NCI-H1105 treated with DMSO at 0.1 percent for 48 hours (cell line): ENCODE results near the gene CACNA2D4.
"Not testable (repeated sequence)": the region's sequence is repeated elsewhere in the genome, so short reads cannot be mapped to it uniquely, and the experiment has no call there.

ENCODE experiments used
- DNase-seq: peaks from one replicate; lab custom pipeline; 2025; lab: John Stamatoyannopoulos, UW

CACNA2D4 gene

GRCh38 chr12:1918081-1918883 is at the start of gene CACNA2D4:
TSS of gene CACNA2D4 (minus strand) at chr12:1918652. CDS start at chr12:1918473, 179 bp downstream.
- DNase-seq: no peak

- DNase-seq: no peak
Measured at GRCh38 chr12:1966561-1967226, 48.2 kb upstream of the CACNA2D4 start.

GRCh38 chr12:1965916-1966315 is 47.5 kb upstream of the CACNA2D4 start:
- no peak for DNase-seq

GRCh38 chr12:1962051-1963020 is 43.9 kb upstream of the CACNA2D4 start:
- DNase-seq: no peak

GRCh38 chr12:1956716-1957115 is 38.3 kb upstream of the CACNA2D4 start:
- DNase-seq: no peak

- DNase-seq: no peak
Measured at GRCh38 chr12:1949771-1950470, 31.5 kb upstream of the CACNA2D4 start.

- DNase-seq: no peak
Measured at GRCh38 chr12:1948883-1949282, 30.4 kb upstream of the CACNA2D4 start.

- no peak for DNase-seq
Measured at GRCh38 chr12:1947081-1947480, 28.6 kb upstream of the CACNA2D4 start.

- DNase-seq: no peak
Measured at GRCh38 chr12:1946296-1946695, 27.8 kb upstream of the CACNA2D4 start.

GRCh38 chr12:1945502-1945901 is 27.1 kb upstream of the CACNA2D4 start:
- not testable (repeated sequence) for DNase-seq

- peak; percentile 66 for DNase-seq
Measured at GRCh38 chr12:1939801-1940607, 21.6 kb upstream of the CACNA2D4 start.

GRCh38 chr12:1939331-1939730 is 20.9 kb upstream of the CACNA2D4 start:
- no peak for DNase-seq

GRCh38 chr12:1937481-1938224 is 19.2 kb upstream of the CACNA2D4 start:
- no peak for DNase-seq

GRCh38 chr12:1936406-1937320 is 18.2 kb upstream of the CACNA2D4 start:
- DNase-seq: peak; percentile 76

GRCh38 chr12:1935700-1936378 is 17.4 kb upstream of the CACNA2D4 start:
- DNase-seq: no peak

- no peak for DNase-seq
Measured at GRCh38 chr12:1935242-1935641, 16.8 kb upstream of the CACNA2D4 start.

GRCh38 chr12:1934831-1935230 is 16.4 kb upstream of the CACNA2D4 start:
- DNase-seq: no peak

- no peak for DNase-seq
Measured at GRCh38 chr12:1934068-1934467, 15.6 kb upstream of the CACNA2D4 start.
